Fibroblast of villous mesenchyme (primary cell): ENCODE data around the gene FBLN2. TPM values are rescaled to one million over a fixed set of nuclear protein-coding genes. Genes with fewer than 3 reads are reported as not detected.

Experiments used
- DNase-seq: peaks from one replicate; pipeline ENCODE4 v3.0.0-alpha.2; 2010; ENCODE audit warnings: low read depth
- H3K4me3 ChIP-seq: 2 replicates; pipeline ENCODE4 v1.5.1; 2011; ENCODE audit warnings: low read depth, mild to moderate bottlenecking, low read length
- total RNA-seq: library from RNA; depleted of rRNA; stranded (reverse); fragments of >200 nt; gene quantifications from 2 replicates; pipeline ENCODE4 v1.2.3, GENCODE V29; 2012
- TF ChIP-seq, protein P1 (sequence below): IDR thresholded peaks from 2 replicates; pipeline ENCODE4 v1.5.1; 2012; ENCODE audit warnings: low read depth, mild to moderate bottlenecking, low read length; ENCODE audit not compliant: insufficient read depth

Gene FBLN2
- total RNA-seq, 1 donor, result 30.2 TPM

DNA sequence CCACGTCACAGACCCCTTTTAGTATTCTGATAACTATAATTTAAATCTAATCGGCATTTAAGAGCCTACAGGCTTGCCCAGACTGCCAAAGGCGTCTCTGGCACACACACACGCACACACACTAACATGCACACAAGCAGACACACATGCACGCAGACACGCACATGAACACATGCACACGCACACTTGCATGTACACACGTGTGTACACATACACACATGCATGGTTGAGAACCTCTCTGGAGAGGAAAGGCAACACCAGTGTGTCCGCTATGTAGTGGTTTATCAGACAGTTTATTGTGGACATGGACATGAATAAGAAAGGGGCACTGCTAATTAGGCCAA, 102.1 kb downstream of the FBLN2 start:
- H3K4me3 ChIP-seq, result no peak overlapping the region
- DNase-seq, result no peak
- TF ChIP-seq, protein P1, sequence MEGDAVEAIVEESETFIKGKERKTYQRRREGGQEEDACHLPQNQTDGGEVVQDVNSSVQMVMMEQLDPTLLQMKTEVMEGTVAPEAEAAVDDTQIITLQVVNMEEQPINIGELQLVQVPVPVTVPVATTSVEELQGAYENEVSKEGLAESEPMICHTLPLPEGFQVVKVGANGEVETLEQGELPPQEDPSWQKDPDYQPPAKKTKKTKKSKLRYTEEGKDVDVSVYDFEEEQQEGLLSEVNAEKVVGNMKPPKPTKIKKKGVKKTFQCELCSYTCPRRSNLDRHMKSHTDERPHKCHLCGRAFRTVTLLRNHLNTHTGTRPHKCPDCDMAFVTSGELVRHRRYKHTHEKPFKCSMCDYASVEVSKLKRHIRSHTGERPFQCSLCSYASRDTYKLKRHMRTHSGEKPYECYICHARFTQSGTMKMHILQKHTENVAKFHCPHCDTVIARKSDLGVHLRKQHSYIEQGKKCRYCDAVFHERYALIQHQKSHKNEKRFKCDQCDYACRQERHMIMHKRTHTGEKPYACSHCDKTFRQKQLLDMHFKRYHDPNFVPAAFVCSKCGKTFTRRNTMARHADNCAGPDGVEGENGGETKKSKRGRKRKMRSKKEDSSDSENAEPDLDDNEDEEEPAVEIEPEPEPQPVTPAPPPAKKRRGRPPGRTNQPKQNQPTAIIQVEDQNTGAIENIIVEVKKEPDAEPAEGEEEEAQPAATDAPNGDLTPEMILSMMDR, result no peak

DNA sequence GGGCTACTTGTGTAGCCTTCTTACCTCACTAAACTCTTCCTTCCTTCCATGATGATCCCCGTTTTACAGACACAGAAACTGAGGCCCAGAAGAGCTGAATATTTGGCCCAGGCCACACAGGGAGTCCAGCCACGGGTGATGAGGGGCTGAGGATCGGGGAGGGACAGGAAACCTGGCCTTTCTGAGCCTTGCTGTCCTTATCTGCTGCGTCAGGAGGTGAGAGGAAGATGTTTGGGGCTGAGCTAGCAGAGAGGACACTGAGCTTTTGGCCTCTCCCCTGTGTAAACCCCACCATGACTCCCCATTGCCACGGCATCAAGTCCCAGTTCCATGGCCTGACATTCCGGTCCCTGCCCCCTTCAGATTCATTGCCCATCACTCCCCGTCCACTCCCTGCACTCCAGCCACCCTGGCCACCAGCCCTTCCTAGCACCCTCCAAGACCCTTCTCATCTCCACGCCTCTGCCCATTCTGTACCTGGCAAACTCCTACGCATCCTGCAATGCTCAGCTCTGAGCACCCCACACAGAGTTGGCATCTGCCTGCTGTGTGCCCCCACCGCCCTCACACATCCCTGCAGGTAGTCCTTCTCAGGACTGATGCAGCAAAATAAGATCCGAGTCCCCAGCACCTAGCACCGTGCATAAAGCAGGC, 103.0 kb downstream of the FBLN2 start:
- no peak for DNase-seq
- TF ChIP-seq, protein P1, result no peak

DNA sequence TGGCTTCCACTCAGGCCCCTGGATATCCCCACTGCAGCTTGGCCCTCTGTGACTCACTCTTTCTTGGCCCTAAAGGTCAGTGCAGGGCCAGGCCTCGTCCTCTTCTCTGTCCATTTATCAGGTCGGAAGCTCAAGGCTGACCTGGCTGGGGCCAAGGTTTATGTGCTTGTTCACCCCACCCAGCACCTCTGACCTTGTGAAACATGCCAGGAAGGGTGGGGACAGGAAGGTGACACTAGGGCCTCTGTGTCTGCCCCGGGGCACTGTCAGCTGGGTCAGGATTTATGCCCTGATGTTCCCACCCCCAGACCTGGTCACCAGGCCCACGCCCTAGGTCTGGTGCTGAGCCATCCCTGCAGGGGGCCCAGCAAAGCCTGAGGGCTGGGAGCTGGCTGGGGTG, 103.8 kb downstream of the FBLN2 start:
- DNase-seq, result no peak
- H3K4me3 ChIP-seq, result no peak overlapping the region
- TF ChIP-seq, protein P1, result no peak

More for the DNA sequence above, 103.0 kb downstream of the FBLN2 start:
- H3K4me3 ChIP-seq, result no peak overlapping the region

DNA sequence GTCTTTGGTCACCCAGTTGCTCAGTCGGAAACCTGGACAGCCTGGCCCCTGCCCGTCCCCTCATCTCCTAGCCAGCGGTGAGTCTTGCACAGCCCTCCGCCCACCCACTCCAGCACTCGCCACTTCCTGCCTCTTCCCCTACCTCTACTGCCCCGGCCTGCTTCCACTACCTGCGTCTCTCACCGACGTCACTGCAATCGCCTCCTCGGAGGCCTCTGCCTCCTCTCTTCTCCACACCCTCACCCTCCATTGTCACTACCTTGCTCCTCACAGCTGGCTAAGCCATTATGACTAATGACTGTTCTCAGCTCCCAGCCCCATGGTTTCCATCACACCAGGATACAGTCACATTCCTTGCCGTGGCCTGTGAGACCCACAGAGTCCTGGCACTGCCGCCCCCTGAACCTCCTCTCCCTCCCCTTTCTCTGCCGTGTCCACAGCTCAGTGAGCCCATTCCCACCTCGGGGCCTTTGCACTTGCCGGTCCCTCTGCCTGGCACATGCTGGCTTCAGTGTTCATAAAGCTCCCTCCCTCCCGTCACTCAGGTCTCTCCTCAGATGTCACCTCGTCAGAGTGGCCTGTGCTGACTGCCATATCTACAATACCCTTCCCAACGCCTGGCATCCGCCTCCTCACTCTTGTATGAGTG, 104.8 kb downstream of the FBLN2 start:
- no peak overlapping the region for H3K4me3 ChIP-seq
- DNase-seq, result no peak
- TF ChIP-seq, protein P1, result no peak

DNA sequence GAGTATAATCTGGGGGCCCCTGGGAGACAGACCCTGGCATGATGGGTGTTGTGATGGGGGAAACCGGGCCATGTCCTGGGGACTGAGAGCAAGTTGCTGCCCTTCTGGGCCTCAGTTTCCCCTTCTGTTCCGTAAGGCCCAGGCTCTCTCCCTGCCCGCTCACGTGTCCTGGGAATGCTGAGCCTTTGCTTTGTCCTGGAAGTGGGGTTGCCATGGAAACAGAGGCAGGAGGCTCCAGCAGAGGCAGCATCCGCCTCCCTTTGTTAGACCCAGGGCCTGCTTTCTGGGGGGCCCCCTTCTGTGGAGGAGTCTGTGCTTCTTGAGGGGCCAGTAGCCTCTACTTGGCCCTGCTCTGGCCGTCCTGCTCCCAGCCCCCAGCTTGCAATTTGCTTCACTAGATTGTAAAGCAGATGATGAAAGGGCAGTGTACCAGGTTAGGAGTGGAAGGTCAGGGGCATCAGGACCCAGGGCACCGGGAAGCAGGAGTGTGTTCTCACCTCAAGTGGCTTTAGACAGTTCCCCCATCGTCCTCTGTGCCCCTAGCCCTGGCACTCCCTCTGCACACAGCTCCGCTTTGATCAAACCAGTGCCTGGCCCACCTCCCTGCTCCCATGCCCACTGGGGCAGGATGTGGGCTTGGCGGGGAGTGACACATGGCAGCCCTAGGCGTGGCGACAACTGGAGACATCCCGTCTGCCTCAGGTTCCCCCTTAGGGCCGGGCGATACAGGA, 105.6 kb downstream of the FBLN2 start:
- TF ChIP-seq, protein P1, result no peak
- no peak overlapping the region for H3K4me3 ChIP-seq
- DNase-seq, result no peak

DNA sequence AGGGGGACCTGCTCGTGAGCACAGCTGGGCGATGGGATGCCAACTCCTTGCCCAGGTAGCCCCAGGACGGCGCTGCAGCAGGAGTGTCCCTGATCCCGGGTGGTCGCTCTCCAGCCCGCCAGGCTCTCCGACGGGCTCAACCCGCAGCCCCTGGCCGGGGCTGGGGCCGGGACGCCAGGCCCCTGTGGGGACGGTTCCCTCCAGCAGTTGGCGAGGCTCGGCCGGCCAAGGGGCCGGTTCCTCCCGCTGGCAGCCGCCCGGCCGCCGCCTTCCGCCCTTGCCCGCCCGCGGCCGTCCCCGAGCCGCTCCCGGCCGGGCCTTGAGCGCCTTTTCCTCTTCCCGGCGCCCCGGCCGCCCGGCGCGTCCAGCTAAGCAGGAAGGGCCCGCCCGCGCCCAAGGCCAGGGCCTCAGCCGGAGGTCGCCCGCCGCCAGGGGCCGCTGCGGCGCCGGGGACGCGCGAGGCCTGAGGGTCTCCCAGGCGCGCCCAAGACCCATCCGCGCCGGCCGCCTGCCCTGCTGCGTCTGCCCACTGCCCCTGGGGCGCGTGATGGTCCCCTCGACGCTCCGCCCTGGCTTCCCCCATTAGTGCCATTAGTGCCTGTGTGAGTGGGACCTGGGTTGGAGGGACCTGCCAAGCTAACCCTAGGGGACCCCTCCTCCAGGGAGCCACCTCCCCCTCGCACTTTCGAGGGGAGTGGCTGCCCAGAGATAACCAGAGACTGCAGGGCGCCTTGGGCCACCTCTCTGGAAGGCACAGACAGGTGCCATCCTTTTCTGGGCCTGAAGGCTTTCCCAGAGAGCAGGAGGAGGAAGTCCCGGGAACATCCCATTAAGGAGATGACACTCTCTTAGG, 106.4 kb downstream of the FBLN2 start:
- DNase-seq, result peak; percentile 37
- H3K4me3 ChIP-seq, result no peak overlapping the region
- TF ChIP-seq, protein P1, result no peak
